Ovary (tissue), 9 donors: ENCODE measurements around the gene CTSF. TPM values are rescaled to one million over a fixed set of nuclear protein-coding genes. Genes with fewer than 3 reads are reported as not detected.

ENCODE experiments used
- DNase-seq, 5 donors: peaks; one replicate each; pipeline ENCODE4 v3.0.0-alpha.2; 2019 to 2020
- H3K27ac ChIP-seq, 2 donors: fragments of 200-600 bp; one replicate each; pipeline versions ENCODE4 v1.5.1 to v1.8.0; 2019 to 2022
- H3K27me3 ChIP-seq: fragments of 200-600 bp; one replicate; pipeline ENCODE4 v1.8.0; 2022
- H3K36me3 ChIP-seq: fragments of 200-600 bp; sonication (generic); one replicate; pipeline ENCODE4 v1.5.1; 2019
- H3K4me1 ChIP-seq: one replicate; pipeline ENCODE4 v1.8.1; 2013; ENCODE audit warnings: mild to moderate bottlenecking, moderate library complexity; ENCODE audit not compliant: insufficient read depth
- H3K4me3 ChIP-seq: fragments of 200-600 bp; sonication (generic); one replicate; pipeline ENCODE4 v1.5.1; 2017
- H3K9me3 ChIP-seq, 2 donors: fragments of 200-600 bp in 1 of 2; sonication (generic) in 1 of 2; one replicate each; pipeline versions ENCODE4 v1.5.1 to v1.8.1; 2013 to 2019; ENCODE audit warnings: mild to moderate bottlenecking in 1 of 2, moderate library complexity in 1 of 2
- EP300 ChIP-seq: sonication (generic); formaldehyde crosslinking; IDR thresholded peaks from one replicate; pipeline ENCODE4 v1.6.1; 2017; ENCODE audit warnings: antibody characterized with exemption
- POLR2A ChIP-seq: fragments of 450-650 bp; IDR thresholded peaks from one replicate; pipeline ENCODE4 v1.6.1; 2017; ENCODE audit warnings: antibody characterized with exemption, mild to moderate bottlenecking, moderate library complexity
- WGBS, 3 donors: extraction: QIAGEN DNeasy Blood & Tissue Kit in 1 of 3; methylation state at CpG; one replicate each; pipeline versions ENCODE4 v1.1.5 to v1.1.7; 2013 to 2017; 5-methylcytosine and 5-hydroxymethylcytosine counted together
- intact Hi-C, 4 donors: fragments of 100-400 bp; cut with DNase I; formaldehyde crosslinking; loops; one replicate each; pipeline versions ENCODE4 v1.11.0 to v1.15.1; 2022 to 2023
- polyA plus RNA-seq, 2 donors: library from polyadenylated mRNA; stranded (reverse); fragments of 200-250 nt in 1 of 2; fragments of 350-450 nt in 1 of 2; fragmentation: Illumina TruSeq in 1 of 2; extraction: RNeasy Lipid Tissue Mini Kit (QIAGEN cat#74804) in 1 of 2; gene quantifications; one replicate each; pipeline ENCODE4 v1.2.3, GENCODE V29; 2013 to 2014
- small RNA-seq: library from RNA; depleted of rRNA; stranded (forward); fragments of <200 nt; gene quantifications from one replicate; pipeline ENCODE3, GENCODE V24; 2016
- total RNA-seq, 7 donors: library from RNA; depleted of rRNA in 2 of 7; stranded (reverse); fragments of >200 nt in 2 of 7; fragmentation: NEBNext Ultra II Directional in 3 of 7; extraction: Animal tissue kit (Norgen Biotek cat#: 25700) in 3 of 7; gene quantifications; one replicate each; pipeline versions ENCODE4 v1.1.0 to v1.2.4, GENCODE V29; 2016 to 2023
- TF ChIP-seq, protein P1 (sequence below), 3 donors: fragments of 450-650 bp in 2 of 3; fragments of 200-600 bp in 1 of 3; IDR thresholded peaks; one replicate each; pipeline versions ENCODE4 v1.5.1 to v1.8.0; 2016 to 2022; ENCODE audit warnings: antibody characterized with exemption in 3 of 3, mild to moderate bottlenecking in 1 of 3
- donor health status: DM: no; HTN: no; CAD: no; lungs with moderate emphysema.
- donor health status: DM: no; HTN: no; CAD: no.
- donor health status: Bipolar disorder and iron deficiency.
- donor health status: DM: yes; HTN: yes; CAD: no.
- donor health status: DM: no; HTN: no; CAD: no.
- donor health status: DM: yes; HTN: yes; CAD: no.

Gene CTSF
- total and polyA plus RNA-seq, 9 donors, result 52.6 to 222 (median 158) TPM

DNA sequence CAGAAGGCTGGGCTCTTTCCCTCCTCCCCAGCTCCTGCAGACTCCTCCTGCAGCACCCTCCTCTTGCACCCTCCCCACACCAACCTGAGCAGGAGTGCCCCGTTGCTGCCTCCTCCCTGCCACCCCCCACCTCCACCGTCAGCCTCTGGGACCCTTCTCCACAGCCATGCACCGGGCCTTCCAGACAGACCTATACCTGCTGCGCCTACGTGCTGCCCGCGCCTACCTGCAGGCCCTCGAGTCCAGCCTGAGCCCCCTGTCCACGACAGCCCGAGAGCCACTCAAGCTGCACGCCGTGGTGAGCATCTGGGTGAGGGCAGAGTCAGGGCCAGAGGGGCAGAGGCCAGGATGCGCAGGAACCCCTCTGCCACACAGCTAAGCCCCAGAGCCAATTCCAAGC is 38.8 kb downstream of the CTSF start:
- no peaks in the 10 kb centered on the region for H3K36me3 ChIP-seq
- intact Hi-C loops, result no loop called here

DNA sequence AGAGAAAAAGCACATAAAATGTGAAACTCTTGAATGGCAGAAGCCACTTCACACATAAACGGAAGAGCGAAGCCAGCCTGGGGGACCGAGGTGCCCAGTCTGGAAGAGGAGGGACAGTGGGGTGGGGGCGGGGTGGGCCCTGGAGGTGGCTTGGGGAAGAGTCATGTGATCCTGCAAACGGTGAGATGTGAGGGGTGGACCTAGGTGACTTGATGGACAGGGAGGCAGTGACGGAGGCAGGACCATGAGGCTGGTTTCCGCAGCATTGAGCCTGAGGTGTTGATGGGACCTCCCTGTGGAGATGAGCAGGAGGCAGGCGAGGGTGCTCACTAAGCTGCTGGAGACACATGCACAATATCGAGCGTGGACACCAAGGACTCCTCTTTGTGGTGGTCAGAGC is 39.3 kb downstream of the CTSF start:
- Histone ChIP-seq H3K4me1 (no peaks in the 10 kb centered on the region), H3K27me3 (no peaks in the 10 kb centered on the region), H3K4me3 (no peak overlapping the region), H3K36me3 (no peaks in the 10 kb centered on the region), H3K27ac (no peak overlapping the region), H3K9me3 (no peaks in the 10 kb centered on the region)
- intact Hi-C loops, result no loop called here
- no peak for DNase-seq
- WGBS, 3 donors, result 77 to 81% (median 78%) methylated on average over 10 of the region's 10 CpGs
- TF ChIP-seq, protein P1, sequence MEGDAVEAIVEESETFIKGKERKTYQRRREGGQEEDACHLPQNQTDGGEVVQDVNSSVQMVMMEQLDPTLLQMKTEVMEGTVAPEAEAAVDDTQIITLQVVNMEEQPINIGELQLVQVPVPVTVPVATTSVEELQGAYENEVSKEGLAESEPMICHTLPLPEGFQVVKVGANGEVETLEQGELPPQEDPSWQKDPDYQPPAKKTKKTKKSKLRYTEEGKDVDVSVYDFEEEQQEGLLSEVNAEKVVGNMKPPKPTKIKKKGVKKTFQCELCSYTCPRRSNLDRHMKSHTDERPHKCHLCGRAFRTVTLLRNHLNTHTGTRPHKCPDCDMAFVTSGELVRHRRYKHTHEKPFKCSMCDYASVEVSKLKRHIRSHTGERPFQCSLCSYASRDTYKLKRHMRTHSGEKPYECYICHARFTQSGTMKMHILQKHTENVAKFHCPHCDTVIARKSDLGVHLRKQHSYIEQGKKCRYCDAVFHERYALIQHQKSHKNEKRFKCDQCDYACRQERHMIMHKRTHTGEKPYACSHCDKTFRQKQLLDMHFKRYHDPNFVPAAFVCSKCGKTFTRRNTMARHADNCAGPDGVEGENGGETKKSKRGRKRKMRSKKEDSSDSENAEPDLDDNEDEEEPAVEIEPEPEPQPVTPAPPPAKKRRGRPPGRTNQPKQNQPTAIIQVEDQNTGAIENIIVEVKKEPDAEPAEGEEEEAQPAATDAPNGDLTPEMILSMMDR (IDR thresholded peaks at IDR 0.05), result no peak
- no peak for TF ChIP-seq POLR2A
- TF ChIP-seq EP300, result no peak

More for the DNA sequence above, 38.8 kb downstream of the CTSF start:
- Histone ChIP-seq H3K4me1 (no peaks in the 10 kb centered on the region), H3K27ac (no peak overlapping the region), H3K9me3 (no peaks in the 10 kb centered on the region), H3K27me3 (no peaks in the 10 kb centered on the region), H3K4me3 (no peak overlapping the region)
- DNase-seq, result no peak
- no peak for TF ChIP-seq POLR2A
- TF ChIP-seq, protein P1 (IDR thresholded peaks at IDR 0.05), result no peak
- 74 to 89% (median 85%) methylated on average over 13 of the region's 13 CpGs for WGBS, 3 donors

DNA sequence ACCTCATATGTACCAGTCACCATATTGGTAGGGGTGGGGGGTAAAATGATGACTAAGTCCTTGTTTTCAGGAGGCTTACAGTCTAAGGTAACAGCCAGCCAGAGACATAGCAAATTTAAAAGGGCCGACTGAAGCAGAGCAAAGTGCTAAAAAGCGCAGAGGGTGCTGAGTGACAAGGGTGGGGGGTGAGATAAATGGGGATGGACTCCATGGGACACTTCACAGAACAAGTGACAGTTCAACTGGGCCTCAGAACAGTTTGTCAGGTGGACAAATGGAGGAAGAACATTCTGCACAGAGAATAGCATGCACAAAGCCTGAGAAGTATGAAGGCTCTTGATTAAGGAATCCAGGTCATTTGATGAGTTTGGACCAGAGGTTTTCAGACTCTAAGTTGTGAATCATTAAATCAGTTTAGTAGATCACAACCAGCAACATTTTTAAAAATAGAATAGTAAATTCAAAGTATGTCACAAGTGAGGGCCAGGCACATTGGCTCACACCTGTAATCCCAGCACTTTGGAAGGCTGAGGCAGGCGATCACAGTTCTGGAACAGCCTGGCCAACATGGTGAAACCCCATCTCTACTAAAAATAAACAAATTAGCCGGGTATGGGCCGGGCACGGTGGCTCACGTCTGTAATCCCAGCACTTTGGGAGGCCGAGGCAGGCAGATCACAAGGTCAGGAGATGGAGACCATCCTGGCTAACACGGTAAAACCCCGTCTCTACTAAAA is 43.9 kb downstream of the CTSF start:
- no peaks in the 10 kb centered on the region for H3K9me3 ChIP-seq

DNA sequence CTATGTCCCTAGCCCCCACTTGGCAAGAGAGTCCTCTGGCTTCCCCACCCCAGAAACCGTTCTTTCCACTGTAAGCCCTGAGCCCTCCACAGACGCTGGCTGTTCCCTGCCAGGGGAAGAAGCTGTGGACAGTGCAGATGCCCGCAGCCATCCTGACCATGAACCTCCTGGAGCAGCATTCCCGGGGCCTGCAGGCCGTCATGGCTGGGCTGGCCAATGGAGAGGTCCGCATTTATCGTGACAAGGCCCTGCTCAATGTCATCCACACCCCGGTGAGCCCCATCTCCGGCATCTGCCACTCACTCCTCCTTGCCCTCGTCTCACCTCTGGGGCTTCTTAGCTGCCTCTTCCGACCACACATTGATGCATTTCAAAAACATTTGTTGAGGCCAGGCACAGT is 44.8 kb downstream of the CTSF start:
- Histone ChIP-seq H3K4me1 (no peaks in the 10 kb centered on the region), H3K27ac (no peak overlapping the region), H3K27me3 (no peaks in the 10 kb centered on the region), H3K9me3 (no peaks in the 10 kb centered on the region), H3K36me3 (no peaks in the 10 kb centered on the region), H3K4me3 (no peak overlapping the region)
- 83 to 91% (median 86%) methylated on average over 11 of the region's 11 CpGs for WGBS, 3 donors
- no peak for DNase-seq
- intact Hi-C loops, result no loop called here
- TF ChIP-seq, protein P1 (IDR thresholded peaks at IDR 0.05), result no peak
- TF ChIP-seq EP300 (no peak), POLR2A (no peak)

More for the DNA sequence above, 43.9 kb downstream of the CTSF start:
- 78 to 88% (median 79%) methylated on average over 10 of the region's 10 CpGs for WGBS, 3 donors
- Histone ChIP-seq H3K4me1 (no peaks in the 10 kb centered on the region), H3K27ac (no peak overlapping the region), H3K27me3 (no peaks in the 10 kb centered on the region), H3K36me3 (no peaks in the 10 kb centered on the region), H3K4me3 (no peak overlapping the region)
- intact Hi-C loops, result no loop called here
- DNase-seq, result no peak
- TF ChIP-seq EP300, result no peak
- TF ChIP-seq, protein P1 (IDR thresholded peaks at IDR 0.05), result no peak
- TF ChIP-seq POLR2A, result no peak

Small RNA genes within 50 kb of the gene (small RNA-seq; reads per million reads assigned to genes)
- not detected for gene RNU4-39P

Other genes starting within 250 kb of the CTSF start
- 1 to 10 TPM; 1.8 to 9.5 (median 6.3) TPM for gene RIN1, start 232.2 kb downstream of the CTSF start, total RNA-seq
- 1 to 10 TPM in 1 of 2 donors, under 1 TPM in 1; 0.52 to 3.5 TPM for gene RIN1, start 232.2 kb downstream of the CTSF start, polyA plus RNA-seq
- 10 to 100 TPM; 19.9 to 32.2 (median 23.4) TPM for gene BRMS1, start 223.5 kb downstream of the CTSF start, total RNA-seq
- 10 to 100 TPM; 17.5 to 31.0 TPM for gene BRMS1, start 223.5 kb downstream of the CTSF start, polyA plus RNA-seq
- gene B4GAT1, start 221.0 kb downstream of the CTSF start, total RNA-seq, result 10 to 100 TPM; 30.7 to 44.9 (median 37.8) TPM
- gene B4GAT1, start 221.0 kb downstream of the CTSF start, polyA plus RNA-seq, result 10 to 100 TPM; 53.2 to 54.2 TPM
- gene SLC29A2, start 196.8 kb downstream of the CTSF start, total RNA-seq, result 1 to 10 TPM in 4 of 7 donors, under 1 TPM in 3; 0.48 to 3.1 (median 1.3) TPM
- under 1 TPM; 0.70 to 0.71 TPM for gene SLC29A2, start 196.8 kb downstream of the CTSF start, polyA plus RNA-seq
- gene NPAS4, start 147.6 kb downstream of the CTSF start, total RNA-seq, result 1 to 10 TPM in 1 of 7 donors, under 1 TPM in 4, not detected in 2; 0.07 to 3.3 (median 0.36) TPM
- gene NPAS4, start 147.6 kb downstream of the CTSF start, polyA plus RNA-seq, result under 1 TPM; 0.11 to 0.25 TPM
- gene MRPL11, start 129.8 kb downstream of the CTSF start, total RNA-seq, result 10 to 100 TPM; 30.9 to 53.5 (median 44.1) TPM
- 10 to 100 TPM; 38.9 to 41.4 TPM for gene MRPL11, start 129.8 kb downstream of the CTSF start, polyA plus RNA-seq
- gene PELI3, start 101.7 kb downstream of the CTSF start, total RNA-seq, result 10 to 100 TPM; 13.9 to 29.6 (median 21.7) TPM
- gene PELI3, start 101.7 kb downstream of the CTSF start, polyA plus RNA-seq, result 10 to 100 TPM in 1 of 2 donors, 1 to 10 TPM in 1; 7.6 to 18.5 TPM
- gene DPP3, start 88.2 kb downstream of the CTSF start, total RNA-seq, result 10 to 100 TPM in 5 of 7 donors, 1 to 10 TPM in 2; 6.5 to 19.3 (median 13.1) TPM
- gene DPP3, start 88.2 kb downstream of the CTSF start, polyA plus RNA-seq, result 1 to 10 TPM; 8.2 TPM
- gene BBS1, start 58.0 kb downstream of the CTSF start, total RNA-seq, result 10 to 100 TPM; 54.7 to 78.3 (median 69.1) TPM
- 10 to 100 TPM; 33.8 to 41.6 TPM for gene BBS1, start 58.0 kb downstream of the CTSF start, polyA plus RNA-seq
- 10 to 100 TPM in 2 of 7 donors, 1 to 10 TPM in 5; 5.1 to 14.5 (median 8.9) TPM for gene ZDHHC24, start 22.6 kb downstream of the CTSF start, total RNA-seq
- gene ZDHHC24, start 22.6 kb downstream of the CTSF start, polyA plus RNA-seq, result 1 to 10 TPM; 6.3 to 9.1 TPM
- under 1 TPM in 5 of 7 donors, not detected in 2; 0.11 to 0.28 (median 0.25) TPM for gene ACTN3, start 21.7 kb downstream of the CTSF start, total RNA-seq
- under 1 TPM in 1 of 2 donors, not detected in 1; 0.22 TPM for gene ACTN3, start 21.7 kb downstream of the CTSF start, polyA plus RNA-seq
- gene CCDC87, start 24.5 kb upstream of the CTSF start, total RNA-seq, result under 1 TPM; 0.33 to 0.60 (median 0.46) TPM
- gene CCDC87, start 24.5 kb upstream of the CTSF start, polyA plus RNA-seq, result under 1 TPM; 0.13 to 0.20 TPM
- 10 to 100 TPM; 27.7 to 53.1 (median 49.1) TPM for gene CCS, start 24.6 kb upstream of the CTSF start, total RNA-seq
- 10 to 100 TPM; 15.7 to 55.0 TPM for gene CCS, start 24.6 kb upstream of the CTSF start, polyA plus RNA-seq
- gene RBM14, start 48.0 kb upstream of the CTSF start, total RNA-seq, result 10 to 100 TPM; 36.5 to 89.6 (median 71.9) TPM
- gene RBM14, start 48.0 kb upstream of the CTSF start, polyA plus RNA-seq, result 10 to 100 TPM; 28.9 to 35.4 TPM
- 100 to 1,000 TPM in 5 of 7 donors, 10 to 100 TPM in 2; 64.0 to 142 (median 121) TPM for gene RBM4, start 70.1 kb upstream of the CTSF start, total RNA-seq
- 100 to 1,000 TPM; 117 to 177 TPM for gene RBM4, start 70.1 kb upstream of the CTSF start, polyA plus RNA-seq
- 10 to 100 TPM; 16.1 to 34.4 (median 27.6) TPM for gene RBM4B, start 109.3 kb upstream of the CTSF start, total RNA-seq
- 10 to 100 TPM; 33.8 to 46.2 TPM for gene RBM4B, start 109.3 kb upstream of the CTSF start, polyA plus RNA-seq
- 10 to 100 TPM in 3 of 7 donors, 1 to 10 TPM in 4; 1.5 to 26.9 (median 8.8) TPM for gene SPTBN2, start 160.6 kb upstream of the CTSF start, total RNA-seq
- 1 to 10 TPM; 1.4 to 1.9 TPM for gene SPTBN2, start 160.6 kb upstream of the CTSF start, polyA plus RNA-seq